HG03139 (cell line): Measurements from ENCODE around the gene MRPL51.
"Not testable (repeated sequence)": the region's sequence is repeated elsewhere in the genome, so short reads cannot be mapped to it uniquely, and the experiment has no call there.

Experiments used
- ATAC-seq: cut with Tn5 transposase; IDR thresholded peaks from one replicate; pipeline ENCODE4 v1.9.1; 2021; ENCODE audit not compliant: unreplicated experiment

MRPL51 gene

DNA sequence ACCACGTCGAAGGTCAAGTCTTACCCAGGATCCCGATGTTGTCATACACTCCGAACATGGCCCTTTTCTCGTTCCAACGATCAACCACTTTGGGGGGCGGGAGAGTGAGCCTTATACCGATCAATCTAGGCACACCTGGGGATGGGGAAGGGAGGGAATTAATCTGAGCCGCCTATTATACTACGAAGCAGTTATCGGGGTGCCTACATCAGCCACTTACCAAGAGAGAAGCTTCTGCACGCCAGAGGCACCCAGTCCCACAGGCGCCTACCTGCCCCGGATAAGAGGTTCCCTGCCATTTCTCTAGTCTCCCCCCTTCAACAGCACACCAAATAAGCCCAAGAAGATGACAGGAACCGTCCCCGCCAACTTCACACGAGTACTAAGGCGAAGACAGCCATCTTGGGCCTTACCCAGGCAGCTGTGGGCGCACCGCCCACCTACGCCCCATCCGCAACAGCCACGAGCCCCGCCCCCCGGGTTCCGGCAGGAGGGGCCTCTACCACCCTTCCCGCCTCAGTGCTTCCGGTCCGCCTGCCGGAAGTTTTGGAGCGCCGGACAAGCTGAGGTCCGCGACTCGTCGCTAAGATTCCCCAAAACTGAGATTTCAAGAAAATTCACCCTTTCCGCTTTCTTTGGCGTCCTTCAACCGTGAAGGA lies at the start of gene MRPL51:
Gene MRPL51 (minus strand): TSS at position 425 of the 659 bp plus-strand sequence. CDS start 126 bp downstream, at position 299.
- ATAC-seq = peak; percentile 72

DNA sequence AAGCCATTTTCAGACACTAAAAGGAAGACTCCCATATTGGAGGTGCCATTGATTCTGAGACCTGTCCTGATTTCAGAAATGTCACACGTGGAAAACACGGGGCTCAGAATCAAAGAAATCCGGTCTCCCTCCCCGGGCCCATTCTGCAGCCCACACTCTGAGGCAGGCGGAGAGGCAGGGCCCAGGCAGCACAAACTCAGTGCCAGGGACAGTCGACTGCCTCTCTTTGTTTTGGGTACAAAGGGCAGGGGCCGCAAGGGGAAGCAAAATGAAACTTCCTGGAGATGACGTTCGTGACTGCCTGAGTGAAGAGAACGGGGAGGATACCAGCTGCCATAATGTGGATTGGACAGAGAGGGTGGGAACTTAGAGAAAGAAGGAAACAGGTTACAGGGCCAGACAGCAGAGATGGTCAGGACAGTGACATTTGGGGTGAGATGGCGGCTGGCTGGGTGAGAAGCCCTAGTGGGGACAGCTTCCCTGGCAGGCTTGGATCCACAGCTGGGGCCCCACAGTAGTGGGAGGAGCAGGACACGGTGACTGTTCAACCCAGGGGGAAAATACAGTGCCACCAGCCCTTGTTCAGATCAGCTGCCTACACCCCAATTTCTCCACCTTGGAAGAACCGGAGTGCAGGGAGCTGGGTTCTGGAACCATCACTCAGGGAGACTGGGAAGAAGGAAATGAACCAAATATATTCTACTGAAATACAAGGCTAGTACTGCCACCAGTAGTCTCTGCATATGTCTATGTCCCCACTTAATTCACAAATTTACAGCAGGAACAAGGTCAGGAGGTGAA lies 49.3 kb upstream of the MRPL51 start:
- no peak for ATAC-seq

DNA sequence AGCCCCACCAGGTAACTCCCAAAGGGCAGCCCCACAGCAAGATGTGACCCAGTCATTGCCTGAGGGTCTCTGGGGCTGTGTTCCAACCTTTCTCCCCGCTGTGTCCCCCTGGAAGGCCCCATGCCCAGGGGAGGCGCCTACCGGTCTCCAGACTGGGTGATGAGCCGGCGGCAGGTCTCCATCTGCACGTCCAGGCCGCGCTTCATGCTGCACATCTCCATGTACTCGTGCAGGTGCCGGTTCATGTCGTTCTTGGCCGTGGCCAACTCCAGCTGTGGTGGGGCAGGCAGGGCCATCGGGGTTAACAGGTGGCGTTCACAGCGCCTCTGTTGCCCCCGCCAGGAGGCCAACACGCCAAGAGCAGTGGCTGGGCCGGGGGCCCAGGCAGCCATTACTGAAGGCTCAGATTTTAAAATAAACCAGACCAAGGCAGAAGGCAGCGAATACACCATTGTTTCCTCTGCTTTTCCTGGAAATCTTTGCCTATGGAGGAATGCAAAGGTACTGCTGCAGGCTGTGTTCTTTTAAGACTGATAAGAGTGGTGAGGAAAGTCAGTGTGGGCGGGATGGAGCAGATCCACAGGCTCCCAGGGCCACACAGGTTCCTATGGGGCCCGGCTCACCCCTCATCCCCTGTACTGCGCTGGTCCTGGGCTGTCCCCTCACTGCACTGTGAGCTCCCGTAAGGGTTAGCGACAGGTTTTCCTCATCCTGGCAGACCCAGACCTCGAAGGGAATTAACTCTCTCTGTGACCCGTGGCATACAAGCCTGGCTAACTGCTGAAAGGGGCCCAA lies 48.5 kb upstream of the MRPL51 start:
- ATAC-seq = no peak

DNA sequence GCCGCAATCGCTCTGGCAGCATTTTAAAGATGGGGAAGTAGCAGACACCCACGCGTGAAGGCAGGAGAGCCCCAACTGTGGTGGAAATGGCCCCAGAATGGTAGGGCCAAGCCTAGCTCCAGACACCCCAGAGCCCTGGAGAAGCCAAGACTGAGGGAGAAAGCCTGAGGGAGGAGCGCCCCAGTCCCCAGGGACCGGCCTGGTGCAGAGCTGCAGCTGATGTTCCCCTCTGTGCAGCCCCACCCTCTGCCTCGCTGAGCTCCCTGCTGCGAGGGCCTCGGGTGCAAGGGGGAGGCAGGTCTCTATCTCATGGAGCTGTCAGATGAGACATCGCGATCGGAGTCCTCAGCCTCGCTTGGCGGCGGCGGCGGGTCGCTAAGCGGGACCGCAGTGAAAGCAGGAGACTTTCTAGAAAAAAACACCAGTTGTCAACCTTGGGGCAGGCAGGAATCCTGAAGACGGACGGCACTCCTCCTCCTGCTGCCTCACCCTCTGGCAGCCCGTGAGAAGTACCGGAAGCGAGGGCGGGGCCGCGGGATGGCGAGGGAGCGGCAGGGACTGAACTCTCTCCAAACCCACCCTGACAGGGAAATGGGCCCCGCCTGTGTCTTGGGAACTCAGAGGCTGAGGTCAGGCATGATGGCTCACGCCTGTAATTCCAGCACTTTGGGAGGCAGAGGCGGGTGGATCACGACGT lies 47.3 kb upstream of the MRPL51 start:
- ATAC-seq = no peak

DNA sequence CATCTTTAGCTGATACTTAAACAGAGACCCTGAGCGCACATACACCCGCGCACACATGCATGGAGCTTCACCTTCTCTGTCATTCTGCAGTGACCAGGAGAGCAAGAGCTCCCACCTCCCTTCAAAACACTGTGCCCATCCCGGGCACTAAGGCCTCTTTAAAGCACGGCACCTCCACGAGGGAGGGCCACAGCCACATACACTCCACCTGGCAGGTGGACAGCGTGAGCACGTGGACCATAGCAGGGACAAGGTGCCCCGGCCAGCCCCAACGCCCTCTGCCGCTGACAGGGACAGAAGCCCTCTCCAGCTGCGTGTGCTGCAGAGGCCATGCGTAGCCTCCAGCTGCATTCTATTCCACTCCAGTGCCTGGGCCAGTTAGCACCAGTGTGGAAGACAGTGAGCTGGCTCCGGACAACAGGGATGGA lies 46.7 kb upstream of the MRPL51 start:
- no peak for ATAC-seq

DNA sequence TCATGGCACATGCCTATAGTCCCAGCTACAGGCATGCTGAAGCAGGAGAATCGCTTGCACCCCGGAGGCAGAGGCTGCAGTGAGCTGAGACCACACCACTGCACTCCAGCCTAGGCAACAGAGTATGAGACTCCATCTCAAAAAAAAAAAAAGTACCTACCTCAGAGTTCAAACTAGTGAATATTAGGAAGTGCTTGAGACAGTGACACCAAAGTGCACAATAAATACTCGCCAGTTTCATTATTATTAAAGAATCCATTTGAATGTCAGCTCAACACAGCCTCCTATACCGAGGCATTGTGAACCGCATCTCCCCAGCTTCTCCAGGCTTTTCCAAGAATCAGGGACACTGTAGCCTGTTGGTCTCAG lies 46.2 kb upstream of the MRPL51 start:
- ATAC-seq = no peak

DNA sequence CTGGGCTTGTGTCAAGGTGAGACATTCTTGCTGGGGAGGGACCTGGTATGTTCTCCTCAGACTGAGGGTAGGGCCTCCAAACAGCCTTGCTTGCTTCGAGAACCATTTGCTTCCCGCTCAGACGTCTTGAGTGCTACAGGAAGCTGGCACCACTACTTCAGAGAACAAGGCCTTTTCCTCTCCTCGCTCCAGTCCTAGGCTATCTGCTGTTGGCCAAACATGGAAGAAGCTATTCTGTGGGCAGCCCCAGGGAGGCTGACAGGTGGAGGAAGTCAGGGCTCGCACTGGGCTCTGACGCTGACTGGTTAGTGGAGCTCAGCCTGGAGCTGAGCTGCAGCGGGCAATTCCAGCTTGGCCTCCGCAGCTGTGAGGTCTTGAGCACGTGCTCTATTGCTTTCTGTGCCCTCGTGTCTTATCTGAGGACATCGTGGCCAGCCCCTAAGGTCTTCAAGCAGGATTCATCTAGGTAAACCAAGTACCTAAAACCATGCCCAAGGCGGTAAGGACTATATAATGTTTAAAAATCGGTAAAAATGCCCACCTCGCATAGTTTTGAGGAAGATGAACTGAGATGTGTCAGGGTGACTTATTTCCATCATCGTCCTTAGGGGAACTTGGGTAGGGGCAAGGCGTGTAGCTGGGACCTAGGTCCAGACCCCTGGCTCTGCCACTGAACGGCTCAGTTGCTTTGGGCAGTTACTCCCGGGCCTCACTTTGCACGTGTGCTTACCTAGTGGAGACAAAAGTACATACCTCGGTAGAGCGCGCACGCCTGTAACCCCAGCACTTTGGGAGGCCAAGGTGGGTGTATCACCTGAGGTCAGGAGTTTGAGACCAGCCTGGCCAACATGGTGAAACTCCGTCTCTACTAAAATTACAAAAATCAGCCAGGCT lies 45.6 kb upstream of the MRPL51 start:
- no peak for ATAC-seq

DNA sequence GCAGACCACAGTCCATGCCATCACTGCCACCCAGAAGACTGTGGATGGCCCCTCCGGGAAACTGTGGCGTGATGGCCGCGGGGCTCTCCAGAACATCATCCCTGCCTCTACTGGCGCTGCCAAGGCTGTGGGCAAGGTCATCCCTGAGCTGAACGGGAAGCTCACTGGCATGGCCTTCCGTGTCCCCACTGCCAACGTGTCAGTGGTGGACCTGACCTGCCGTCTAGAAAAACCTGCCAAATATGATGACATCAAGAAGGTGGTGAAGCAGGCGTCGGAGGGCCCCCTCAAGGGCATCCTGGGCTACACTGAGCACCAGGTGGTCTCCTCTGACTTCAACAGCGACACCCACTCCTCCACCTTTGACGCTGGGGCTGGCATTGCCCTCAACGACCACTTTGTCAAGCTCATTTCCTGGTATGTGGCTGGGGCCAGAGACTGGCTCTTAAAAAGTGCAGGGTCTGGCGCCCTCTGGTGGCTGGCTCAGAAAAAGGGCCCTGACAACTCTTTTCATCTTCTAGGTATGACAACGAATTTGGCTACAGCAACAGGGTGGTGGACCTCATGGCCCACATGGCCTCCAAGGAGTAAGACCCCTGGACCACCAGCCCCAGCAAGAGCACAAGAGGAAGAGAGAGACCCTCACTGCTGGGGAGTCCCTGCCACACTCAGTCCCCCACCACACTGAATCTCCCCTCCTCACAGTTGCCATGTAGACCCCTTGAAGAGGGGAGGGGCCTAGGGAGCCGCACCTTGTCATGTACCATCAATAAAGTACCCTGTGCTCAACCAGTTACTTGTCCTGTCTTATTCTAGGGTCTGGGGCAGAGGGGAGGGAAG lies 44.7 kb upstream of the MRPL51 start:
- ATAC-seq = not testable (repeated sequence)

DNA sequence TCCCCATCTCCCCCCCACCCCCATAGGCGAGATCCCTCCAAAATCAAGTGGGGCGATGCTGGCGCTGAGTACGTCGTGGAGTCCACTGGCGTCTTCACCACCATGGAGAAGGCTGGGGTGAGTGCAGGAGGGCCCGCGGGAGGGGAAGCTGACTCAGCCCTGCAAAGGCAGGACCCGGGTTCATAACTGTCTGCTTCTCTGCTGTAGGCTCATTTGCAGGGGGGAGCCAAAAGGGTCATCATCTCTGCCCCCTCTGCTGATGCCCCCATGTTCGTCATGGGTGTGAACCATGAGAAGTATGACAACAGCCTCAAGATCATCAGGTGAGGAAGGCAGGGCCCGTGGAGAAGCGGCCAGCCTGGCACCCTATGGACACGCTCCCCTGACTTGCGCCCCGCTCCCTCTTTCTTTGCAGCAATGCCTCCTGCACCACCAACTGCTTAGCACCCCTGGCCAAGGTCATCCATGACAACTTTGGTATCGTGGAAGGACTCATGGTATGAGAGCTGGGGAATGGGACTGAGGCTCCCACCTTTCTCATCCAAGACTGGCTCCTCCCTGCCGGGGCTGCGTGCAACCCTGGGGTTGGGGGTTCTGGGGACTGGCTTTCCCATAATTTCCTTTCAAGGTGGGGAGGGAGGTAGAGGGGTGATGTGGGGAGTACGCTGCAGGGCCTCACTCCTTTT lies 44.0 kb upstream of the MRPL51 start:
- no peak for ATAC-seq

DNA sequence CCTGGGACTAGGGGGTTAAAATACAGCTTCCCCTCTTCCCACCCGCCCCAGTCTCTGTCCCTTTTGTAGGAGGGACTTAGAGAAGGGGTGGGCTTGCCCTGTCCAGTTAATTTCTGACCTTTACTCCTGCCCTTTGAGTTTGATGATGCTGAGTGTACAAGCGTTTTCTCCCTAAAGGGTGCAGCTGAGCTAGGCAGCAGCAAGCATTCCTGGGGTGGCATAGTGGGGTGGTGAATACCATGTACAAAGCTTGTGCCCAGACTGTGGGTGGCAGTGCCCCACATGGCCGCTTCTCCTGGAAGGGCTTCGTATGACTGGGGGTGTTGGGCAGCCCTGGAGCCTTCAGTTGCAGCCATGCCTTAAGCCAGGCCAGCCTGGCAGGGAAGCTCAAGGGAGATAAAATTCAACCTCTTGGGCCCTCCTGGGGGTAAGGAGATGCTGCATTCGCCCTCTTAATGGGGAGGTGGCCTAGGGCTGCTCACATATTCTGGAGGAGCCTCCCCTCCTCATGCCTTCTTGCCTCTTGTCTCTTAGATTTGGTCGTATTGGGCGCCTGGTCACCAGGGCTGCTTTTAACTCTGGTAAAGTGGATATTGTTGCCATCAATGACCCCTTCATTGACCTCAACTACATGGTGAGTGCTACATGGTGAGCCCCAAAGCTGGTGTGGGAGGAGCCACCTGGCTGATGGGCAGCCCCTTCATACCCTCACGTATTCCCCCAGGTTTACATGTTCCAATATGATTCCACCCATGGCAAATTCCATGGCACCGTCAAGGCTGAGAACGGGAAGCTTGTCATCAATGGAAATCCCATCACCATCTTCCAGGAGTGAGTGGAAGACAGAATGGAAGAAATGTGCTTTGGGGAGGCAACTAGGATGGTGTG lies 43.1 kb upstream of the MRPL51 start:
- no peak for ATAC-seq

DNA sequence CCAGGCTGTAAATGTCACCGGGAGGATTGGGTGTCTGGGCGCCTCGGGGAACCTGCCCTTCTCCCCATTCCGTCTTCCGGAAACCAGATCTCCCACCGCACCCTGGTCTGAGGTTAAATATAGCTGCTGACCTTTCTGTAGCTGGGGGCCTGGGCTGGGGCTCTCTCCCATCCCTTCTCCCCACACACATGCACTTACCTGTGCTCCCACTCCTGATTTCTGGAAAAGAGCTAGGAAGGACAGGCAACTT lies 42.6 kb upstream of the MRPL51 start:
- no peak for ATAC-seq

DNA sequence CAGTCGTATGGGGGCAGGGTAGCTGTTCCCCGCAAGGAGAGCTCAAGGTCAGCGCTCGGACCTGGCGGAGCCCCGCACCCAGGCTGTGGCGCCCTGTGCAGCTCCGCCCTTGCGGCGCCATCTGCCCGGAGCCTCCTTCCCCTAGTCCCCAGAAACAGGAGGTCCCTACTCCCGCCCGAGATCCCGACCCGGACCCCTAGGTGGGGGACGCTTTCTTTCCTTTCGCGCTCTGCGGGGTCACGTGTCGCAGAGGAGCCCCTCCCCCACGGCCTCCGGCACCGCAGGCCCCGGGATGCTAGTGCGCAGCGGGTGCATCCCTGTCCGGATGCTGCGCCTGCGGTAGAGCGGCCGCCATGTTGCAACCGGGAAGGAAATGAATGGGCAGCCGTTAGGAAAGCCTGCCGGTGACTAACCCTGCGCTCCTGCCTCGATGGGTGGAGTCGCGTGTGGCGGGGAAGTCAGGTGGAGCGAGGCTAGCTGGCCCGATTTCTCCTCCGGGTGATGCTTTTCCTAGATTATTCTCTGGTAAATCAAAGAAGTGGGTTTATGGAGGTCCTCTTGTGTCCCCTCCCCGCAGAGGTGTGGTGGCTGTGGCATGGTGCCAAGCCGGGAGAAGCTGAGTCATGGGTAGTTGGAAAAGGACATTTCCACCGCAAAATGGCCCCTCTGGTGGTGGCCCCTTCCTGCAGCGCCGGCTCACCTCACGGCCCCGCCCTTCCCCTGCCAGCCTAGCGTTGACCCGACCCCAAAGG lies 42.1 kb upstream of the MRPL51 start:
- ATAC-seq = no peak

DNA sequence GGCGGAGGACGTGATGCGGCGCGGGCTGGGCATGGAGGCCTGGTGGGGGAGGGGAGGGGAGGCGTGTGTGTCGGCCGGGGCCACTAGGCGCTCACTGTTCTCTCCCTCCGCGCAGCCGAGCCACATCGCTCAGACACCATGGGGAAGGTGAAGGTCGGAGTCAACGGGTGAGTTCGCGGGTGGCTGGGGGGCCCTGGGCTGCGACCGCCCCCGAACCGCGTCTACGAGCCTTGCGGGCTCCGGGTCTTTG lies 41.6 kb upstream of the MRPL51 start:
- ATAC-seq = no peak

DNA sequence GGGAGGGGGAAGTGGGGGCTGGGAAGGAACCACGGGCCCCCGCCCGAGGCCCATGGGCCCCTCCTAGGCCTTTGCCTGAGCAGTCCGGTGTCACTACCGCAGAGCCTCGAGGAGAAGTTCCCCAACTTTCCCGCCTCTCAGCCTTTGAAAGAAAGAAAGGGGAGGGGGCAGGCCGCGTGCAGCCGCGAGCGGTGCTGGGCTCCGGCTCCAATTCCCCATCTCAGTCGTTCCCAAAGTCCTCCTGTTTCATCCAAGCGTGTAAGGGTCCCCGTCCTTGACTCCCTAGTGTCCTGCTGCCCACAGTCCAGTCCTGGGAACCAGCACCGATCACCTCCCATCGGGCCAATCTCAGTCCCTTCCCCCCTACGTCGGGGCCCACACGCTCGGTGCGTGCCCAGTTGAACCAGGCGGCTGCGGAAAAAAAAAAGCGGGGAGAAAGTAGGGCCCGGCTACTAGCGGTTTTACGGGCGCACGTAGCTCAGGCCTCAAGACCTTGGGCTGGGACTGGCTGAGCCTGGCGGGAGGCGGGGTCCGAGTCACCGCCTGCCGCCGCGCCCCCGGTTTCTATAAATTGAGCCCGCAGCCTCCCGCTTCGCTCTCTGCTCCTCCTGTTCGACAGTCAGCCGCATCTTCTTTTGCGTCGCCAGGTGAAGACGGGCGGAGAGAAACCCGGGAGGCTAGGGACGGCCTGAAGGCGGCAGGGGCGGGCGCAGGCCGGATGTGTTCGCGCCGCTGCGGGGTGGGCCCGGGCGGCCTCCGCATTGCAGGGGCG lies 41.0 kb upstream of the MRPL51 start, which contains the start of gene GAPDH:
Gene GAPDH (plus strand): TSS at position 595 of the 772 bp plus-strand sequence. CDS start 316 bp downstream, outside the sequence.
- ATAC-seq = peak; percentile 42

DNA sequence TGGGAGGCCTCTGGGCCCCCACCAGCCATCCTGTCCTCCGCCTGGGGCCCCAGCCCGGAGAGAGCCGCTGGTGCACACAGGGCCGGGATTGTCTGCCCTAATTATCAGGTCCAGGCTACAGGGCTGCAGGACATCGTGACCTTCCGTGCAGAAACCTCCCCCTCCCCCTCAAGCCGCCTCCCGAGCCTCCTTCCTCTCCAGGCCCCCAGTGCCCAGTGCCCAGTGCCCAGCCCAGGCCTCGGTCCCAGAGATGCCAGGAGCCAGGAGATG lies 40.5 kb upstream of the MRPL51 start:
- ATAC-seq = no peak

DNA sequence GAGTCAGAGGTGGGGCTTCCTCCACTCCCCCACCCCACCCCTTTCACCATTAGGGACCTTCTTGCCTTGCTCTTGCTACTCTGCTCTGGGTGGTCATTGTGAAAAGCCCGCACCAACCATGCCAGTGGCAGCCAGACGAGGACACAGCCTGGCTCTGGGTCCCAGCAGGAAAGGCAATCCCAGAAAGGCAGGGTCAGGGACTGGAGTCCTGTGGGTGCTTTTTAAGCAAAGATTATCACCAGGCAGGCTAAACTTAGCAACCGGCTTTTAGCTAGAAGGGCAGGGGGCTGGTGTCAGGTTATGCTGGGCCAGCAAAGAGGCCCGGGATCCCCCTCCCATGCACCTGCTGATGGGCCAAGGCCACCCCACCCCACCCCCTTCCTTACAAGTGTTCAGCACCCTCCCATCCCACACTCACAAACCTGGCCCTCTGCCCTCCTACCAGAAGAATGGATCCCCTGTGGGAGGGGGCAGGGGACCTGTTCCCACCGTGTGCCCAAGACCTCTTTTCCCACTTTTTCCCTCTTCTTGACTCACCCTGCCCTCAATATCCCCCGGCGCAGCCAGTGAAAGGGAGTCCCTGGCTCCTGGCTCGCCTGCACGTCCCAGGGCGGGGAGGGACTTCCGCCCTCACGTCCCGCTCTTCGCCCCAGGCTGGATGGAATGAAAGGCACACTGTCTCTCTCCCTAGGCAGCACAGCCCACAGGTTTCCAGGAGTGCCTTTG lies 40.0 kb upstream of the MRPL51 start:
- peak; percentile 2 for ATAC-seq
